Activated T-cell treated with anti-CD3 and anti-CD28 coated beads for 1 hour (primary cell): ENCODE results near the gene DDT.
"Not testable (repeated sequence)": the region's sequence is repeated elsewhere in the genome, so short reads cannot be mapped to it uniquely, and the experiment has no call there.

Experiments
- DNase-seq: peaks from one replicate; pipeline ENCODE4 v3.0.0-alpha.2; 2020; ENCODE audit warnings: low read depth

Gene DDT

GRCh38 chr22:23952794-23953405 is 21.3 kb downstream of the DDT start:
- not testable (repeated sequence) for DNase-seq

GRCh38 chr22:23951383-23951782 is 22.9 kb downstream of the DDT start:
- DNase-seq: not testable (repeated sequence)

DNA sequence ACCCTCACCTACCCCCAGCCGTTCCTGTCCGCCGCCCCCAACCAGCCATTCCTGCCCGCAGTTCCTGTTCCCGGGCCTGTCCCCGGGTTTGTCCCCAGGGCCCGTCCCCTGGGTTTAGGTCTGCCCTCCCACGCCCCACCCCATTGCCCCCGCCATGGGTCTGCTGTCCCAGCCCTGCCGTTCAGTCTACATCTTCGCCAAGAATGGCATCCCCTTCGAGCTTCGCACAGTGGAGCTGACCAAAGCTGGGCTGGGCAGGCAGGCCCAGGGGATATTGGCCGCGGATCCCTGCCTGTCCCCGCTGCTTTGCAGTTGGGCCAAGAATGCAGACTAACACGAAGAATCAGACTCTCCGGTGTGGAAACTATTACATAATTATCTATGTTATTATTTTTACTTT is 24.5 kb downstream of the DDT start:
- not testable (repeated sequence) for DNase-seq

DNA sequence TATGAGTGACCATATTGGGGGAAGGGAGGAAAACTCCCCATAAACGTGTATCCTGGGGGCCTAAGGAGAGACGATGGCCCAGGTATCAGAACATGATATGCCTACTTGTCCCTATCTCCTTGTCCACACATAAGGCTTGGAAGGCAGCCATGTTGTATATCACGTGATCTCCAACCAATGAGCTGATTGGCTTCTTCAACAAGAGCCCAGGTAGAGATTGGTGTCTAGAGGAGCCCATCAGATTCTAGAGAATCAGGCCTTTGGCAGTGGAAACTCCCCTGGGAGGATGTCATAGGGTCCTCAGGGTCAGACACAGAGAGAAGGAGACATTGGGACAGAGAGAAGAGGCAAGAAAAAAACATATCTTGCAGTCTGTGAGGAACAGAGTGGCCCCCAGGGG is 26.9 kb downstream of the DDT start:
- not testable (repeated sequence) for DNase-seq

DNA sequence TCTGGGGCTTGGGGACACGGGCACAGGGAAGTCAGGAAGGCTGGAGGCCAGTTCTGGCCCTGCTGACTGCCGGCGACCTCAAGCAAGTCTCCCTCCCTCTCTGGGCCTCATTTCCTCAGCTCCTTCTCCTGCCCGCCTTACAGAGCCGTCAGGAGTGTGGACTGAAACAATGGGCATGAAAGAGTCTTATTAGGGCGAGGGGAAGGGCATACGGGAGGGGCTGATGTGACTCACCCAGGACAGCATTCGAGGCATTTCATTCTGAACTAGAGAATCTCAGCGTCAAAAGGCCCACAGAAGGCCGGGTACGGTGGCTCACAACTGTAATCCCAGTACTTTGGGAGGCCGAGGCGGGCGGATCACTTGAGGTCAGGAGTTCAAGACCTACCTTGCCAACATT is 34.1 kb downstream of the DDT start:
- not testable (repeated sequence) for DNase-seq

GRCh38 chr22:23939017-23939357 is 35.3 kb downstream of the DDT start:
- no peak for DNase-seq

DNA sequence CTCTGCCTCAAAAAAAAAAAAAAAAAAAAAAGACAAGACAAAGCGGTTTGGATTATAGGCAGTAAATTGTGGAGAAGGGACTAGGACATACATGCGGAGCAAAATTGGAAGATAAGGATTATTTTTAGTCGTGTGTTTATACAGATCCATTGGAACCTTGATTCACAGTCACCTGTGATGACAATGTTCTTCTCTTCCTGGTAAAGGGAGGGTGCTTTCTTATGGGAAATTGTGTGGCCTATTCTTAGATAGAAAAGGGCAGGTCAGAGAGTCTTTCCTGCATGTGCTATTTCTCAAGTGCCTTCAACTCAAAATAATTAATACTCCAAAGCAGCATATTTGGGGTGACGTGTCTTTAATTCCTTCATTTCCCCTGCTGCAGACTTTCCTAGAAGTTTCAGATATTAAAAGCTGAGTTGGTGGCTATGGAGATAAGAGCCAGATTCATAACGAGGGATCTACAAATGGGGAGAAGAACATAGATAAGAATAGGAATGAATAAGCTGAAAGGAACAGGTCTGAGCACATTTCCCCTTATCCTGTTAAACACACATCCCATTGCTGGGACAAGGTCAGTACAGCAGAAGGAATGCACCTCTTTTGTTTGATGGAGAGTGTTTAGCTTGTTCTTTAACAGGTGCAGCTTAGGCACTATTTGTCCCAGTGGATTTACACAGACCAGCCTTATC is 35.8 kb downstream of the DDT start:
- DNase-seq: no peak

- DNase-seq: no peak
Observed at GRCh38 chr22:23926561-23926960, 47.7 kb downstream of the DDT start.

- DNase-seq: no peak
Observed at GRCh38 chr22:23925020-23925606, 49.1 kb downstream of the DDT start.

DNA sequence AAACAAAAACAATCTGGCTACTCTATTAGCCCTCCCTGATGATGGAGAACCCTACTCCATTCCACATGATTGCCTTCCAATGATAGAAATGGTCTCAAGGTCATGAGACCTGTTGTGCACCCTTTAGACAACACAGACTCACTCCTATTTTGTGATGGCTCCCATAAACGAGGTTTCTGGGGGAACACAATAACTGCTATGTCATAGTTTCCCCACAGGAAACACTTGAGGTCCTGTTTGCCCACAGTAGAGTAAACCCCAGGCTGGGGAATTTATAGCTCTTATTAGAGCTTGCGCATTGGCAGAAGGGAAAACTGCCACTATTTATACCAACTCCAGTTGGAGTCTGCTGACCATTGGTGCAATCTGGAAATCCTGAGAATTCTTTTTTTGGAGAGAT is 51.3 kb downstream of the DDT start:
- DNase-seq: no peak

- DNase-seq: not testable (repeated sequence)
Observed at GRCh38 chr22:23921586-23922201, 52.5 kb downstream of the DDT start.
